Colon (tissue), 2 donors: ENCODE results near the gene ZNF428.
"Not testable (repeated sequence)": the region's sequence is repeated elsewhere in the genome, so short reads cannot be mapped to it uniquely, and the experiment has no call there.

Source experiments
- FAIRE-seq: peaks from 2 replicates; lab custom pipeline; 2012; peaks lifted over from hg19 to GRCh38; lab: Jason Lieb, UNC
- donor health status: control.
- donor health status: control.

The ZNF428 gene

DNA sequence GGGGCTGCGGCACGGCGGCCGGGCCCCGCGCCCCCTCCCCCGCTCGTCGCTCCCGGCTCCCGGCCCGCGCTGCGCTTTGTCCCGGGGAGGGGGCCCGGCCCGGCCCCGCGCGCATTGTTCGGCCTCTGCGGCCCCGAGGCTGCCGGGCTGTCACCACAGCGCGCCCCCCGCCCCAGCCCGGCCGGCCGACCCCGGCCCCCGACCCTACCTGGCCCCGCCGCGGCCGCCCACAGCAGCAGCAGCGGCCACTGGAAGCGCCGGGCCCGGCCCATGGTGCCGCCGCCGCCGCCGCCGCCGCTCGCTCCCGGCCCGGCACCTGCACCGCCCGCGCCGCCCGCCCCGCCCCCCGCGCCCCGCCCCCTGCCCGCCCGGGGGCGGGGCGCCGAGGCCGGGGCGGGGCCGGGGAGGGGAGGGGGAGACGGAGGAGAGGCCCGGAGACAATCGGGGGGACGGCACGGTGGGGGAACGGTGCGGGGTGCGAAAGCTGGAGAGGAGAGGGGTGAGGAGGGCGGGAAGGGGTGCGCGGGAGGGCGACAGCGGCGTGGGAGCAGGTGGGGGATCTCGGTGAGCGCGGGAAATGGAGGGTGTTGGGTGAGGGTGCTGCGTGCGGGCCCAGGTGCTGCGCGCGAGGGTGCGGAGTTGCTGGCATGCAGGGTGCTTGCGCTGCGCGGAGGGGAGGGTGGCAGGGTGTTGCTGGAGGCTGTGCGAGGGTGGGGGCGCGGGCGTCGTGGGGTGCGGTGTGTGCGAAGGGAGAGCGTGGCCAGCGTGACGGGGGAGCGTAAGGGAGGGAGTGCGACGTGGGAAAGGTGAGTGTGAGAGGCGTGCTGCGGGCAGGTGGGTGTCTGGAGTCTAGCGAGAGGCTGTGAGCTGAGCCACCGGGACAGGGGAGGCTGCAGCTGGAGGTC lies 20.3 kb upstream of the ZNF428 start, which contains the start of gene CADM4:
Gene CADM4 (minus strand): TSS at position 332 of the 905 bp plus-strand sequence. CDS start 60 bp downstream, at position 272.
- no peak for FAIRE-seq

DNA sequence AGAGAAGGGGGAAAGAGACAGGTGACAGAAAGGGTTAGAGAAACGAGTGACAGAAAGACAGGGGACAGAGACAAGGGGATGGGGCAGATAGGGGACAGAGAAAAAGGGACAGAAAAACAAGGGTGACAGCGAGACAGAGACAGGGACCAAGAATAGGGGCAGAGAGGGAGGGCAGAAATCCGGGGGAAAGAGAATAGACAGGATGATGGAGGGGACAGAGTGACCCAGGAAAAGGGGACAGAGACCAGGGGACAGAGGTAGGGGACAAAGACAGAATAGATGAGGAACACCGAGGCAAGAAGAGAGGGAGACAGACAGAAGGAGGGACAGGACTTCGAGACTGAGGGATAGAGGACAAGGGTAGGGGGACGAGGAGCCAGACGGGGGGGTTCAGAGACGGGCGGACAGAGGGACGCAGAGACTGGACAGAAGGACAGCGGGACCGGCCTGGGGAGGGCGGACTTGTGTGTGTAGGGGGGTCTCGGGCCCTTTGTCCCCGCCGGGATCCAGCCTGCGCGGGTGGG lies 19.6 kb upstream of the ZNF428 start:
- FAIRE-seq = no peak

DNA sequence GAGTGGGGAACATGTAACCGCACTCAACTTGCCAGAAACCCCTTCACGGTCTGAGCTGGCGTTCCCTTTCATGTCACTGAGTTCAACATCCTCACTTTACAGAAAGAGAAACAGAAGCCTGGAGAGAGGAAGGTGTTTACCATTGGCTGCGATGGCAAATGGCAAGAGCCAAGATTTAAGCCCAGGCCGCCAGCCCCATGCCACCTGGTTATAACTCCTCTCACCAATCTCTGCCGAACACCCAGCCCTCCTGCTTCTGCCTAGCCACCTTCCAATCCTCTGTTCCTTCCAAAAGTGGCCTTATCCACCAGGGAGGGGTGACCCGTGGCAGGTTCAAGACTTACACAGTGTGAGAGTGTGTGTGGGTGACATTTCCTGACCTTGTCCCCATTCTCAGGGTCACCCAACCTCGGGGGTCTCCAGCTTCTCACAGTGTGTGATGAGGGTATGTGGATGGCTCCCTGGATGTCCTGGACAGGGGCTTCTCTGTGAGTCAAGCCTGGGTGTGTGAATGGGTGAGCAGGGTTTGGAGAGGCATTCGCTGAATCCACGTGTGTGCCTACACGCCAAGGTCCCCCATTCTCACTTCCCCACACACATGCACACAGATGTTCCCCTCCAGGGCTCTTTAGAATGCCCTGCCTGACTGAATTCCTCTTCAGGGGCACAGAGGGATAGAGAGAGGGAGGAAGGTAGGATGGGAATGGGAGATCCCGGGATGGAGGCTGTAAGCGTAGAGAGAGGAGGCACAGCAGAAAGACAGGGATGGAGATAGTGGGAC lies 19.0 kb upstream of the ZNF428 start:
- no peak for FAIRE-seq

GRCh38 chr19:43636121-43636683 lies 16.8 kb upstream of the ZNF428 start:
- FAIRE-seq = no peak

DNA sequence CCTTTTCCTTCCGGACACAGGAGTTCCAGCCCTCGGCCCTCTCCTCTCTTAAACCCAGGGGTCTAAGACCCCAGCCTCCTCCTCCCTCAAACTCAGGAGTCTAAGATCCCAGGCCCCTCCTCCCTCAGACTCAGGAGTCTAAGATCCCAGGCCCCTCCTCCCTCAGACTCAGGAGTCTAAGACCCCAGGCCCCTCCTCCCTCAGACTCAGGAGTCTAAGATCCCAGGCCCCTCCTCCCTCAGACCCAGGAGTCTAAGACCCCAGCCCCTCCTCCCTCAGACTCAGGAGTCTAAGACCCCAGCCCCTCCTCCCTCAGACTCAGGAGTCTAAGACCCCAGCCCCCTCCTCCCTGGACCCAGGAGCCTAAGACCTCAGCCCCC lies 16.1 kb upstream of the ZNF428 start:
- FAIRE-seq = not testable (repeated sequence)

DNA sequence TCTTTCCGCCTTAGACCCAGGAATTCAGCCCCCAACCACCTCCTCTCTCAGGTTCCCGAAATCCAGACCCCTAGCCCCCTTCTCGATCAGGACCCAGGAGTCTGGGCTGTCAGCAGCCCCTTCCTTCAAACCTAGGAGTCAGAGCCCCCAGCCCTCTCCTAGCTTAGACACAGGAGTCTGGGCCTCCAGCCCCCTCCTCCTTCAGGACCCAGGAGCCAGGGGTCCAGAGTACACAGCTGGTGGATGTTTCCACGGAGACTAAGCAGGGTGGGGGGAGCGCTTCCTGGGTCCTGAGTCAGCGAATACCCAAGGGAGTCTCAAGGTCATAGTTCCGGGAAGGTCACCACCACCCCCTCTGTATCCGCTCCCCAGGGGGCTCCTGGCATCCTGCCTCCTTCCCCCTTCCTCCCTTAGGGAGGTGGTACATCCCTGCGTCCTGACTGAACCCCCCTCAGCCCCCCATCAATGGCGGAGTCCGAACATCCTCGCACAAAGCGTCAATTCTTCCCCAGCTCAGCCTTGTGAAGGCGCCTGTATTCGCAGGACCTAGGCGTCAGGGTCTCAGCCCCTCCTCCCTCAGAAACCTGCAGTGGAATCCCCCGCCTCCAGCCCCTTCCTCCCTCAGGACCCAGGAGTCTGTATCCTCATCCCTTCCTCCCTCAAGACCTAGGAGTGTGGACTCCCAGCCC lies 15.6 kb upstream of the ZNF428 start:
- FAIRE-seq = no peak

DNA sequence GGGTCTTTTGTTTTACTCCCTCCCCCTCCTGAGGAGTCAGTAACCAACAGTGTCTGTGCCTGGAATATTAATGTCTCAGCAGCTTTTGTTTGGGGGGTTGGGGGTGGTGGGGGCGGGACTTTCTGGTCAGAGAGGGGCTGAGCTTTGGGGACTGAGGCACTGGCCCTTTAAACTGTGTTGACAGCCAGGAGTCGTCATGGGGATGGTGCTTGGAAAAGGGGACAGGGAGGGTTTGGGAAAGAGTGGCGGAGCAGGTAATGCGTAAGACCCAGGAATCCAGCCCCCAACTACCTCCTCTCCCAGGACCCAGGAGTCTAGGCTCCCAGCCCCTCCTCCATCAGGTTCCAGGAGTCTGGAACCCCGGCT lies 15.1 kb upstream of the ZNF428 start:
- no peak for FAIRE-seq

- FAIRE-seq = no peak
Observed at GRCh38 chr19:43634068-43634467, 14.6 kb upstream of the ZNF428 start.

GRCh38 chr19:43633520-43633919 lies 14.1 kb upstream of the ZNF428 start:
- FAIRE-seq = no peak

DNA sequence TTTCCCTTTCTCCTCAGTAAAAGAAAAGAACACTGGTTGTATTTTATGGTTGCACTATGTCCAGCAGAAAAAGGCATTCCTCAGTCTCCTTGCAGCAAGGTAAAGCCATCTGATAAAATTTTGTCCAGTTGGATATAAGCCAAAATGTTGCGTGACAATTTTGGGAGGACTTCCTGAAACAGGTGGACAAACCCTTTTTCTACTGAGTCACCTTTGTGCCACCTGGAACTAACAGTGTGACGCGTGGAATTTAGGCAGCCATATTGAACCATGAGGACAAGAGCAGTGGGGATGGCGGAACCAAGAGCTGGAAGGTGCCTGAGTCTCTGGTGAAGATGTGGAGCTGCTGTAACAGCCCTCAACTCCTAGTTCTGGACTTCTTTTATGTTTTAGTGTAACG lies 12.1 kb upstream of the ZNF428 start:
- FAIRE-seq = no peak

DNA sequence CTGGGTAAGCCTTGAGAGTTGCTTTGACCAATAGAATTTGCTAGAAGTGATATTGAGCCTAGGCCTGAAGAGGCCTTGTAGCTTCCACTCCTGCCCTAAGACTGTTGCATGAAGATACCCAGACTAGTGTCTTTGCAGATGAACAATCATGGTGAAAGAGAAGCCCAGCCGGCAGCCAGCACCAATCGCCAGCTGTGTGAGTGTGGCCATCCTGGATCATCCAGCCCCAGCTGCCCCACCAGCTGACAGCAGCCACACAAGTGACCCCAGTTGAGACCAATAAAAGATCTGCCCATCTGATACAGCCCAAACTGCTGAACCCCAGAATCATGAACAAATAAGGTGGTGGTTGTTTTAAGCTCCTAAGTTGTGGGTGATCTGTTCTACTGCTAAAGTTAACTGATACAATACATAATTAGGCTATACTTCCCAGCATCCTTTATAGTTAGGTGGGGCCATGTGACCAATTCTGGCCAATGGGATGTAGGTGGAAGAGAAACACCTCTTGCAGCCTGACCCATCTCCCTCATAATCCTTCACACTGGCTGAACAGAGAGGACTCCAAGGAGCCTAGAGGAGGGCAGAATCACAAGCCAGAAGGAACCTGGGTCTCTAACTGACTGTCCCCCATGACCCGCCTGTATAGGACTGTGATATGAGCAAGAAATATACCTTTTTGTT lies 9.4 kb upstream of the ZNF428 start:
- FAIRE-seq = no peak

DNA sequence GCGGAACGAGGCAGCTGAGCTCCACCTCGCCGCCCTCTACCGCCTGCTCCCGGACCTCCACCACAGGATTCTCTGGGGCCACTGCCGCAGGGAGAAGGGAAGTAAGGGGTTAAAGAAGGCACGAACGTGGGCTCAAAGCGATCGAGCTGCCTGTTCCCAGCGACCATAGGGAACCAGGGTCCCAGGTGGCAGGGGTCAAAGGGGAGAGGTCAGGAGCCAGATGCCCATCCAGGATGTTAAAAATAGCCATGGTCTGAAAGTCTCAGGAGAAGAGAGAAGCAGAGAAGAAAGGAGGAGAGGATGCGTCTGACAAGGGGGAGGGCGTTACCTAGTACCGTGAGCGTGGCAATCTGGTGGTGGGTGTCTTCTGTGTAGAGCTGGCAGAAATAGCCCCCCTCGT lies 7.4 kb upstream of the ZNF428 start:
- FAIRE-seq = no peak

- FAIRE-seq = no peak
Observed at GRCh38 chr19:43625918-43626579, 6.6 kb upstream of the ZNF428 start.

DNA sequence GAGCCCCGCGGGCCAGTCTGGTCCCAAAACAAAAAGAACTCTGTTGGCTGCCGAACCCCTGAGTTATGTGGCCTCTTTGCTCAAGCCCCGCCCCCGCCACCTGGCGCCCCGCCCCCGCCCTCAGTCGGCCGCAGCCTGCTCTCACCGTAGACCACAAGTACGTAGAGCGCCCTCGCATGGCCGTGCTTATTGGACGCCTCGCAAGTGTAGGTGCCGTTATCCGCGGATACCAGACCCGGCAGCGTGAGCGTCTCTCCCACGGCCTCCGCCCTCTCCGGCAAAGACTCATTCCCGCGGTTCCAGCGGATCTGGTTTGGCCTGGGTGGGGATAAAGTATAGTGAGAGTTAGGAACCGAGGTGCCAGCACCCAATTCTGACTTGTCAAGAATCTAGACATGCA lies 5.5 kb upstream of the ZNF428 start:
- no peak for FAIRE-seq

DNA sequence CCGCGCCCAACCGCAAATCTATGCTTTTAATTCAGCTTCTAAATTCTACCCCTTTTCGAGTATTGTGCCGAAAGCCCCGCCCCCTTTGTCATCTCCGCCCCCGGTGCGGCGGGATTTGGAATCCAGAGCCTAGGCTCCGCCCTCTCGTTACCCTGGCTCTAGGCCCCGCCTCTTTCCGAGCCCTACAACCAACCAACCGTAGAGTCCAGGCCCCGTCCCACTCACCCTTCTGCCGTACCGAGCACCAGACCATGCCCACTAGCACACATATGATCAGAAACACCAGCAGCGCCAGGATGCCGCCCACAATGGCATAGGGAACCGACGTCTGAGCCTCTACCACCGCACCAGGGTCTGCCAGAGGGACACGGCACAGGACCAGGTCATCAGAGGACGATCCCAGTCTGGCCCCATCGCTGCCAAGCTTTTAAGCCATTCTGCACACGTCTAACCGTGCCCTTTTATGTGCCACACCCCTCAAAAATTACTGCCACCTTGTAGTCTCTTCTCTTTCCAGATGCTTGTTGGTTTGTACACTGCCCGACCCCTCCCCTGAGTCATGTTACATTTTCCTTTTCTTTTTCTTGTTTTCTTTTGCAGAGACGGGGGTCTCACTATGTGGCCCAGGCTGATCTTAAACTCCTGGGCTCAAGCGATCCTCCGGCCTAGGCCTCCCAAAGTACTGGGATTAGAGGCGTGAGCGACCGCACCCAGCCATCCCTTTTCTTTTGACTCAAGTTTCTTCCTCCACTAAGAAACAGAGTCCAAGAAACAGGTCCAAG lies 4.7 kb upstream of the ZNF428 start:
- no peak for FAIRE-seq

GRCh38 chr19:43622956-43623355 lies 3.5 kb upstream of the ZNF428 start:
- no peak for FAIRE-seq

GRCh38 chr19:43622070-43622469 lies 2.6 kb upstream of the ZNF428 start:
- no peak for FAIRE-seq

DNA sequence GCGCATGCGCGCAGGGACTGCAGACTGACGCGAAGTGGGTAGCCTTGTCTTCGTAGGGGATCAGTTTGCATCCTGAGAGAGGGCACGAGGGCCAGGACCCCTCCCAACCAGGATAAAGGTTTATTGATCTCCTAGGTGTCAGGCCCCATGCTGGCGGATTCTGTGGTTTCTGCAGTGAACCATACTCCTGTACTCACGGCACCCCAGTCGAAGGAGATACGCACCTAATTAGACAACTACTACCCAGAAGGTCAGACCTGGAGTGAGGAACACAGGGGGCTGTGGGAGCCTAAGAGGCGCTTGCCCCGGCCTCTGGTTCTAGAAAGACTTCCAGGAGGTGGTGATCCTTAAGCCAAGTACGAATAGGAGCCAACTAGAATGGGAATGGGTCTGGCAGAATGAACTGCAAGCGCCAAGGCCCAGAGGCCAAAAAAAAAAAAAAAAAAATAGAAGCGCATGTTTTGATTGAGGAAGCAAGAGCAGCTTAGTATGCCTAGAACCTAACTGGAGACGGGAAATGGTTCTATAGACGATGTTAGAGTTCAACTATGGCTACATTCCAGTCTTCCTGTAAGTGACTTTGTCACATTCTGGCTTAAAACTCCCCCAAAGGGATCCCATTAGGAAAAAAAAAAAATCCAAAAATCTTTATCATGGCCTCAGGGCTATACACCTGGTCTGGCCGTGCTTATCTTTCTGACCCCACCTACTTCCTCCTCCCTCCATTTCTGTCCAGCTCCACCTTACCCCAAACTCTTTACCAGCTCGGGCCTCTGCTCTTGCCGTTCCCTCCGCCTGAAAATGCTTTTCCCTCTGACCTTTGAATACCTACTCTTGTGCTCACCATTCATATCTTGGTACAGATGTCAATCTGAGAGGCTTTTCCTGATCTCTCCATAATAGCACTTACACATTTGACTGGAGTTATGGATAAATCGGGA lies 902 bp upstream of the ZNF428 start:
- no peak for FAIRE-seq

GRCh38 chr19:43618921-43619261 lies 538 bp downstream of the ZNF428 start:
- no peak for FAIRE-seq
